GM19324 (cell line): Measurements from ENCODE around the gene DNAH2.
"Not testable (repeated sequence)": the region's sequence is repeated elsewhere in the genome, so short reads cannot be mapped to it uniquely, and the experiment has no call there.

Source experiments
- ATAC-seq: cut with Tn5 transposase; IDR thresholded peaks from one replicate; pipeline ENCODE4 v1.9.1; 2021; ENCODE audit warnings: mild to moderate bottlenecking, moderate library complexity; ENCODE audit not compliant: unreplicated experiment, low FRiP score

DNAH2 gene

GRCh38 chr17:7774055-7774521 lies 56.5 kb downstream of the DNAH2 start:
- no peak for ATAC-seq

- ATAC-seq, result no peak
These were observed 57.5 kb downstream of the DNAH2 start for GRCh38 chr17:7775051-7775450.

GRCh38 chr17:7777017-7777416 lies 59.5 kb downstream of the DNAH2 start:
- ATAC-seq, result no peak

GRCh38 chr17:7780736-7781135 lies 63.2 kb downstream of the DNAH2 start:
- ATAC-seq, result no peak

GRCh38 chr17:7781429-7781828 lies 63.9 kb downstream of the DNAH2 start:
- ATAC-seq, result no peak

GRCh38 chr17:7782240-7782639 lies 64.7 kb downstream of the DNAH2 start:
- no peak for ATAC-seq

- no peak for ATAC-seq
These were observed 69.3 kb downstream of the DNAH2 start for GRCh38 chr17:7786866-7787265.

- no peak for ATAC-seq
These were observed 71.6 kb downstream of the DNAH2 start for GRCh38 chr17:7789131-7789530.

GRCh38 chr17:7790150-7790549 lies 72.6 kb downstream of the DNAH2 start:
- no peak for ATAC-seq

- no peak for ATAC-seq
These were observed 75.1 kb downstream of the DNAH2 start for GRCh38 chr17:7792611-7793010.

GRCh38 chr17:7794075-7794663 lies 76.6 kb downstream of the DNAH2 start:
- no peak for ATAC-seq

GRCh38 chr17:7797976-7798375 lies 80.4 kb downstream of the DNAH2 start:
- ATAC-seq, result no peak

- no peak for ATAC-seq
These were observed 81.3 kb downstream of the DNAH2 start for GRCh38 chr17:7798839-7799238.

GRCh38 chr17:7803981-7804380 lies 86.4 kb downstream of the DNAH2 start:
- no peak for ATAC-seq

- no peak for ATAC-seq
These were observed 89.0 kb downstream of the DNAH2 start for GRCh38 chr17:7806587-7806986.

- ATAC-seq, result no peak
These were observed 89.7 kb downstream of the DNAH2 start for GRCh38 chr17:7807206-7807605.

GRCh38 chr17:7809086-7809790 lies 91.7 kb downstream of the DNAH2 start:
- no peak for ATAC-seq

GRCh38 chr17:7809791-7810343 lies 92.3 kb downstream of the DNAH2 start:
- not testable (repeated sequence) for ATAC-seq

GRCh38 chr17:7811251-7811650 lies 93.7 kb downstream of the DNAH2 start:
- no peak for ATAC-seq

GRCh38 chr17:7814969-7815368 lies 97.4 kb downstream of the DNAH2 start:
- ATAC-seq, result no peak

- ATAC-seq, result no peak
These were observed 99.5 kb downstream of the DNAH2 start for GRCh38 chr17:7816926-7817642.
